ENCODE measurements around the gene TNFAIP3.
"Not testable (repeated sequence)": the region's sequence is repeated elsewhere in the genome, so short reads cannot be mapped to it uniquely, and the experiment has no call there.

Gene TNFAIP3

GRCh38 chr6:137836788-137837187, 30.3 kb upstream of the TNFAIP3 start:
- Mint-ChIP-seq H3K9me3 (peaks cover 15% of the 10 kb centered on the region), H3K4me1 (peaks cover 15% of the 10 kb centered on the region), H3K36me3 (peaks cover 7% of the 10 kb centered on the region), H3K4me3 (no peak overlapping the region), H3K27me3 (no peaks in the 10 kb centered on the region), H3K27ac (no peak overlapping the region)
- ATAC-seq: no peak

GRCh38 chr6:137838090-137838489, 29.0 kb upstream of the TNFAIP3 start:
- H3K27ac Mint-ChIP-seq, ATAC-seq, H3K4me1 Mint-ChIP-seq, H3K27me3 Mint-ChIP-seq, H3K36me3 Mint-ChIP-seq, H3K4me3 Mint-ChIP-seq: not testable (repeated sequence)
- peaks cover 15% of the 10 kb centered on the region for H3K9me3 Mint-ChIP-seq

GRCh38 chr6:137838597-137838996, 28.5 kb upstream of the TNFAIP3 start:
- peaks cover 14% of the 10 kb centered on the region for H3K36me3 Mint-ChIP-seq
- not testable (repeated sequence) for H3K27ac Mint-ChIP-seq, H3K4me3 Mint-ChIP-seq, H3K27me3 Mint-ChIP-seq, ATAC-seq, H3K4me1 Mint-ChIP-seq
- peaks cover 20% of the 10 kb centered on the region for H3K9me3 Mint-ChIP-seq

- Mint-ChIP-seq H3K27me3 (no peaks in the 10 kb centered on the region), H3K9me3 (peaks cover 21% of the 10 kb centered on the region), H3K4me3 (no peak overlapping the region), H3K4me1 (peaks cover 7% of the 10 kb centered on the region), H3K27ac (no peak overlapping the region), H3K36me3 (peaks cover 16% of the 10 kb centered on the region)
- no peak for ATAC-seq
Measured at GRCh38 chr6:137839076-137839475, 28.0 kb upstream of the TNFAIP3 start.

- Mint-ChIP-seq H3K4me1 (peaks cover 7% of the 10 kb centered on the region), H3K36me3 (peaks cover 16% of the 10 kb centered on the region), H3K27me3 (no peaks in the 10 kb centered on the region), H3K4me3 (no peak overlapping the region), H3K9me3 (peaks cover 15% of the 10 kb centered on the region), H3K27ac (no peak overlapping the region)
- ATAC-seq: no peak
Measured at GRCh38 chr6:137840252-137840651, 26.8 kb upstream of the TNFAIP3 start.

GRCh38 chr6:137843211-137843610, 23.8 kb upstream of the TNFAIP3 start:
- no peaks in the 10 kb centered on the region for H3K27me3 Mint-ChIP-seq
- no peak for ATAC-seq
- H3K36me3 Mint-ChIP-seq: peaks cover 16% of the 10 kb centered on the region
- no peak overlapping the region for H3K27ac Mint-ChIP-seq
- peaks cover 14% of the 10 kb centered on the region for H3K9me3 Mint-ChIP-seq
- H3K4me3 Mint-ChIP-seq: no peak overlapping the region
- peaks cover 7% of the 10 kb centered on the region for H3K4me1 Mint-ChIP-seq

GRCh38 chr6:137844327-137844726, 22.7 kb upstream of the TNFAIP3 start:
- not testable (repeated sequence) for ATAC-seq, H3K4me3 Mint-ChIP-seq, H3K27me3 Mint-ChIP-seq, H3K4me1 Mint-ChIP-seq, H3K27ac Mint-ChIP-seq
- peaks cover 14% of the 10 kb centered on the region for H3K9me3 Mint-ChIP-seq
- peaks cover 16% of the 10 kb centered on the region for H3K36me3 Mint-ChIP-seq

- ATAC-seq, H3K27ac Mint-ChIP-seq, H3K27me3 Mint-ChIP-seq, H3K4me1 Mint-ChIP-seq, H3K4me3 Mint-ChIP-seq: not testable (repeated sequence)
- H3K9me3 Mint-ChIP-seq: peaks cover 14% of the 10 kb centered on the region
- peaks cover 16% of the 10 kb centered on the region for H3K36me3 Mint-ChIP-seq
Measured at GRCh38 chr6:137844773-137845172, 22.3 kb upstream of the TNFAIP3 start.

- no peak for ATAC-seq
- Mint-ChIP-seq H3K4me1 (peaks cover 7% of the 10 kb centered on the region), H3K9me3 (peaks cover 9% of the 10 kb centered on the region), H3K36me3 (peaks cover 10% of the 10 kb centered on the region), H3K4me3 (no peak overlapping the region), H3K27me3 (no peaks in the 10 kb centered on the region), H3K27ac (no peak overlapping the region)
Measured at GRCh38 chr6:137845460-137845859, 21.6 kb upstream of the TNFAIP3 start.

- no peak overlapping the region for H3K27ac Mint-ChIP-seq
- ATAC-seq: no peak
Measured at GRCh38 chr6:137846274-137846673, 20.8 kb upstream of the TNFAIP3 start.

GRCh38 chr6:137846772-137847313, 20.2 kb upstream of the TNFAIP3 start:
- no peak overlapping the region for H3K4me3 Mint-ChIP-seq
- peaks cover 6% of the 10 kb centered on the region for H3K9me3 Mint-ChIP-seq
- H3K36me3 Mint-ChIP-seq: peaks cover 9% of the 10 kb centered on the region
- ATAC-seq: peak; percentile 93
- no peaks in the 10 kb centered on the region for H3K27me3 Mint-ChIP-seq
- H3K4me1 Mint-ChIP-seq: peaks cover 16% of the 10 kb centered on the region
- no peak overlapping the region for H3K27ac Mint-ChIP-seq

More at GRCh38 chr6:137846274-137846673, 20.8 kb upstream of the TNFAIP3 start:
- Mint-ChIP-seq H3K4me3 (no peak overlapping the region), H3K27me3 (no peaks in the 10 kb centered on the region), H3K36me3 (peaks cover 9% of the 10 kb centered on the region), H3K9me3 (peaks cover 7% of the 10 kb centered on the region), H3K4me1 (peaks cover 12% of the 10 kb centered on the region)

GRCh38 chr6:137847748-137848147, 19.3 kb upstream of the TNFAIP3 start:
- H3K4me3 Mint-ChIP-seq: no peak overlapping the region
- H3K27me3 Mint-ChIP-seq: no peaks in the 10 kb centered on the region
- H3K9me3 Mint-ChIP-seq: peaks cover 6% of the 10 kb centered on the region
- peaks cover 9% of the 10 kb centered on the region for H3K36me3 Mint-ChIP-seq
- H3K4me1 Mint-ChIP-seq: peaks cover 22% of the 10 kb centered on the region
- H3K27ac Mint-ChIP-seq: no peak overlapping the region
- ATAC-seq: no peak

GRCh38 chr6:137848672-137849071, 18.4 kb upstream of the TNFAIP3 start:
- Mint-ChIP-seq H3K4me1 (peaks cover 22% of the 10 kb centered on the region), H3K36me3 (peaks cover under 1% of the 10 kb centered on the region), H3K9me3 (no peaks in the 10 kb centered on the region), H3K27me3 (no peaks in the 10 kb centered on the region), H3K27ac (no peak overlapping the region), H3K4me3 (no peak overlapping the region)
- ATAC-seq: no peak

- H3K27me3 Mint-ChIP-seq: no peaks in the 10 kb centered on the region
- H3K36me3 Mint-ChIP-seq: no peaks in the 10 kb centered on the region
- peaks cover 22% of the 10 kb centered on the region for H3K4me1 Mint-ChIP-seq
- H3K4me3 Mint-ChIP-seq: no peak overlapping the region
- no peak overlapping the region for H3K27ac Mint-ChIP-seq
- ATAC-seq: peak; percentile 69
- no peaks in the 10 kb centered on the region for H3K9me3 Mint-ChIP-seq
Measured at GRCh38 chr6:137849181-137849980, 17.7 kb upstream of the TNFAIP3 start.

GRCh38 chr6:137849981-137850714, 16.9 kb upstream of the TNFAIP3 start:
- H3K27ac Mint-ChIP-seq: no peak overlapping the region
- H3K4me3 Mint-ChIP-seq: no peak overlapping the region
- no peak for ATAC-seq
- peaks cover 22% of the 10 kb centered on the region for H3K4me1 Mint-ChIP-seq
- no peaks in the 10 kb centered on the region for H3K9me3 Mint-ChIP-seq
- no peaks in the 10 kb centered on the region for H3K36me3 Mint-ChIP-seq
- H3K27me3 Mint-ChIP-seq: no peaks in the 10 kb centered on the region

Measured in stimulated activated memory B cell treated with anti-CD40 and anti-IgM and Interleukin-4, amounts not matched to agents 10 μg/mL and 1 μg/mL and 100 μg/mL, for 72 hours (primary cell).